Neural progenitor cell (in vitro differentiated cells): ENCODE data around the gene BACH1. TPM values are rescaled to one million over a fixed set of nuclear protein-coding genes. Genes with fewer than 3 reads are reported as not detected.

Source experiments
- DNase-seq: peaks from one replicate; pipeline ENCODE4 v3.0.0-alpha.2; 2016; ENCODE audit warnings: low spot score
- H2AFZ ChIP-seq: fragments of 200-600 bp; sonication (generic); replicated peaks from 2 replicates; pipeline ENCODE4 v1.6.1; 2016; ENCODE audit warnings: antibody characterized with exemption
- H3F3A ChIP-seq: fragments of 200-600 bp; sonication (generic); 2 replicates; pipeline ENCODE4 v1.6.1; 2016; ENCODE audit warnings: antibody characterized with exemption, low read depth
- H3K27ac ChIP-seq: fragments of 200-600 bp; sonication (generic); 2 replicates; pipeline ENCODE4 v1.5.1; 2016; ENCODE audit warnings: mild to moderate bottlenecking
- H3K27me3 ChIP-seq: fragments of 200-600 bp; sonication (generic); 2 replicates; pipeline ENCODE4 v1.6.1; 2016; ENCODE audit warnings: mild to moderate bottlenecking, moderate library complexity
- H3K36me3 ChIP-seq: fragments of 200-600 bp; sonication (generic); 2 replicates; pipeline ENCODE4 v1.5.1; 2016
- H3K4me1 ChIP-seq: fragments of 200-600 bp; sonication (generic); 2 replicates; pipeline ENCODE4 v1.6.1; 2016; ENCODE audit warnings: mixed run types
- H3K4me2 ChIP-seq: fragments of 200-600 bp; sonication (generic); 2 replicates; pipeline ENCODE4 v1.6.1; 2016
- H3K4me3 ChIP-seq: fragments of 200-600 bp; sonication (generic); 2 replicates; pipeline ENCODE4 v1.5.1; 2016
- H3K79me2 ChIP-seq: fragments of 200-600 bp; sonication (generic); 2 replicates; pipeline ENCODE4 v1.6.1; 2016; ENCODE audit warnings: low read depth
- H3K9ac ChIP-seq: fragments of 200-600 bp; sonication (generic); 2 replicates; pipeline ENCODE4 v1.6.1; 2016
- H3K9me3 ChIP-seq: fragments of 200-600 bp; sonication (generic); 2 replicates; pipeline ENCODE4 v1.5.1; 2016; ENCODE audit warnings: low read depth
- H4K20me1 ChIP-seq: fragments of 200-600 bp; sonication (generic); 2 replicates; pipeline ENCODE4 v1.6.1; 2016; ENCODE audit warnings: low read depth
- H3K27ac Mint-ChIP-seq: 3 replicates; pipeline ENCODE4 v1.8.0; 2021; ENCODE audit warnings: mixed read lengths
- H3K27me3 Mint-ChIP-seq: 2 replicates; pipeline ENCODE4 v1.8.0; 2022; ENCODE audit warnings: low read depth, mild to moderate bottlenecking, inconsistent platforms, moderate library complexity, mixed read lengths; ENCODE audit not compliant: insufficient read depth
- H3K36me3 Mint-ChIP-seq: 3 replicates; pipeline ENCODE4 v1.8.0; 2021; ENCODE audit warnings: mixed read lengths
- H3K4me1 Mint-ChIP-seq: 3 replicates; pipeline ENCODE4 v1.8.0; 2021; ENCODE audit warnings: mixed read lengths
- H3K4me3 Mint-ChIP-seq: 3 replicates; pipeline ENCODE4 v1.8.0; 2021; ENCODE audit warnings: mild to moderate bottlenecking, moderate library complexity, mixed read lengths
- H3K9me3 Mint-ChIP-seq: 3 replicates; pipeline ENCODE4 v1.8.0; 2020; ENCODE audit warnings: mixed read lengths
- CTCF ChIP-seq: fragments of 200-600 bp; sonication (generic); IDR thresholded peaks from 2 replicates; pipeline ENCODE4 v1.5.1; 2017; ENCODE audit warnings: antibody characterized with exemption, mild to moderate bottlenecking
- EZH2 ChIP-seq: fragments of 200-600 bp; sonication (generic); IDR thresholded peaks from 2 replicates; pipeline ENCODE4 v1.6.1; 2017; ENCODE audit warnings: antibody characterized with exemption, mild to moderate bottlenecking, moderate library complexity
- EZH2phosphoT487 ChIP-seq: fragments of 200-600 bp; sonication (generic); IDR thresholded peaks from 2 replicates; pipeline ENCODE4 v1.6.1; 2017; ENCODE audit warnings: antibody characterized with exemption
- total RNA-seq: library from RNA; depleted of rRNA; stranded (reverse); fragments of >200 nt; gene quantifications from 2 replicates; pipeline ENCODE4 v1.2.3, GENCODE V29; 2015; ENCODE audit warnings: low replicate concordance

BACH1 gene
- total RNA-seq, 1 donor from 2014 or later: 93.8 TPM

DNA sequence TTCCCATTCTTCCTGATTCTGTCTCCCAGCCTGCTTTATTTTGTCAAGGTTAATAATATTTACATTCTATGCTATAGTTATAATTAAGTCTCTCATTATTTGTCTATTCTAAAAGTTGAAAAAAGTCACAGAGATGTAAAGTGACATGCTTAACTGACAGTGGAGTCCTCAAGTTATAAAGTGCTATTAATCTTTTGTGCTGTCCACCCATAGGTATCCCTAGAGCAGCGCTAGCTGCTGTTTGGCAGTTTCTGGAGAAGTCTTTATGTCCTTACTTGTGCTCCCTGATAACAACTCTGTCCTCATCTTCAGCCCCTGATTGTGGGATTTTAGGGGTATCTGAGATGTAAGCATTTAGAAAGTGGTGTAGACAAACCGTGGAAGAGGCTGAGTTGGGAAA lies 13.1 kb downstream of the BACH1 start:
- no peaks in the 10 kb centered on the region for H3K36me3 ChIP-seq
- Mint-ChIP-seq H3K9me3 (peaks cover 49% of the 10 kb centered on the region), H3K27ac (no peak overlapping the region), H3K36me3 (peaks cover 46% of the 10 kb centered on the region), H3K27me3 (peaks cover 3% of the 10 kb centered on the region), H3K4me1 (no peaks in the 10 kb centered on the region), H3K4me3 (no peak overlapping the region)
- H3K27ac ChIP-seq: no peak overlapping the region
- TF ChIP-seq EZH2 (no peak), EZH2phosphoT487 (no peak), CTCF (no peak)
- H3K9me3 ChIP-seq: no peaks in the 10 kb centered on the region
- no peak overlapping the region for H3K9ac ChIP-seq
- no peak overlapping the region for H3K4me3 ChIP-seq
- no peak for DNase-seq
- no peaks in the 10 kb centered on the region for H3K27me3 ChIP-seq
- H2AFZ ChIP-seq: no peak overlapping the region
- H3K4me1 ChIP-seq: peaks cover 10% of the 10 kb centered on the region
- H4K20me1 ChIP-seq: peaks cover 24% of the 10 kb centered on the region
- no peak overlapping the region for H3K4me2 ChIP-seq
- H3K79me2 ChIP-seq: peaks cover 100% of the 10 kb centered on the region
- H3F3A ChIP-seq: no peaks in the 10 kb centered on the region

- no peaks in the 10 kb centered on the region for H3K9me3 ChIP-seq
These were observed 14.3 kb downstream of the BACH1 start for GRCh38 chr21:29312981-29313380.

GRCh38 chr21:29313662-29314408 lies 15.1 kb downstream of the BACH1 start:
- H3K9ac ChIP-seq: no peak overlapping the region
- H3K4me2 ChIP-seq: no peak overlapping the region
- Mint-ChIP-seq H3K27ac (no peak overlapping the region), H3K4me1 (no peaks in the 10 kb centered on the region), H3K4me3 (no peak overlapping the region), H3K27me3 (peaks cover 3% of the 10 kb centered on the region), H3K36me3 (peaks cover 54% of the 10 kb centered on the region), H3K9me3 (peaks cover 59% of the 10 kb centered on the region)
- H4K20me1 ChIP-seq: peaks cover 13% of the 10 kb centered on the region
- H3K4me1 ChIP-seq: peaks cover 10% of the 10 kb centered on the region
- no peak overlapping the region for H2AFZ ChIP-seq
- H3K36me3 ChIP-seq: no peaks in the 10 kb centered on the region
- no peaks in the 10 kb centered on the region for H3F3A ChIP-seq
- H3K27ac ChIP-seq: no peak overlapping the region
- TF ChIP-seq EZH2 (no peak), EZH2phosphoT487 (no peak), CTCF (no peak)
- H3K9me3 ChIP-seq: no peaks in the 10 kb centered on the region
- peaks cover 100% of the 10 kb centered on the region for H3K79me2 ChIP-seq
- H3K27me3 ChIP-seq: no peaks in the 10 kb centered on the region
- no peak for DNase-seq
- no peak overlapping the region for H3K4me3 ChIP-seq

More at GRCh38 chr21:29312981-29313380, 14.3 kb downstream of the BACH1 start:
- Histone ChIP-seq H3K9ac (no peak overlapping the region), H3K4me3 (no peak overlapping the region), H3K27me3 (no peaks in the 10 kb centered on the region), H2AFZ (no peak overlapping the region), H3K79me2 (peaks cover 100% of the 10 kb centered on the region), H3K4me2 (no peak overlapping the region), H3K27ac (no peak overlapping the region), H3F3A (no peaks in the 10 kb centered on the region), H3K4me1 (peaks cover 10% of the 10 kb centered on the region), H4K20me1 (peaks cover 16% of the 10 kb centered on the region), H3K36me3 (no peaks in the 10 kb centered on the region)
- Mint-ChIP-seq H3K27ac (no peak overlapping the region), H3K36me3 (peaks cover 49% of the 10 kb centered on the region), H3K4me3 (no peak overlapping the region), H3K9me3 (peaks cover 55% of the 10 kb centered on the region), H3K27me3 (peaks cover 3% of the 10 kb centered on the region), H3K4me1 (no peaks in the 10 kb centered on the region)
- TF ChIP-seq EZH2phosphoT487: no peak
- TF ChIP-seq CTCF: no peak
- no peak for TF ChIP-seq EZH2
- no peak for DNase-seq
